ENCODE measurements around the gene GDPD5. TPM values are rescaled to one million over a fixed set of nuclear protein-coding genes. Genes with fewer than 3 reads are reported as not detected.
A peak's percentile ranks its signal among the peaks of the same experiment; 100 is the strongest.

The GDPD5 gene
- polyA plus RNA-seq, 4 donors: 7.4 to 12.2 (median 10.6) TPM

DNA sequence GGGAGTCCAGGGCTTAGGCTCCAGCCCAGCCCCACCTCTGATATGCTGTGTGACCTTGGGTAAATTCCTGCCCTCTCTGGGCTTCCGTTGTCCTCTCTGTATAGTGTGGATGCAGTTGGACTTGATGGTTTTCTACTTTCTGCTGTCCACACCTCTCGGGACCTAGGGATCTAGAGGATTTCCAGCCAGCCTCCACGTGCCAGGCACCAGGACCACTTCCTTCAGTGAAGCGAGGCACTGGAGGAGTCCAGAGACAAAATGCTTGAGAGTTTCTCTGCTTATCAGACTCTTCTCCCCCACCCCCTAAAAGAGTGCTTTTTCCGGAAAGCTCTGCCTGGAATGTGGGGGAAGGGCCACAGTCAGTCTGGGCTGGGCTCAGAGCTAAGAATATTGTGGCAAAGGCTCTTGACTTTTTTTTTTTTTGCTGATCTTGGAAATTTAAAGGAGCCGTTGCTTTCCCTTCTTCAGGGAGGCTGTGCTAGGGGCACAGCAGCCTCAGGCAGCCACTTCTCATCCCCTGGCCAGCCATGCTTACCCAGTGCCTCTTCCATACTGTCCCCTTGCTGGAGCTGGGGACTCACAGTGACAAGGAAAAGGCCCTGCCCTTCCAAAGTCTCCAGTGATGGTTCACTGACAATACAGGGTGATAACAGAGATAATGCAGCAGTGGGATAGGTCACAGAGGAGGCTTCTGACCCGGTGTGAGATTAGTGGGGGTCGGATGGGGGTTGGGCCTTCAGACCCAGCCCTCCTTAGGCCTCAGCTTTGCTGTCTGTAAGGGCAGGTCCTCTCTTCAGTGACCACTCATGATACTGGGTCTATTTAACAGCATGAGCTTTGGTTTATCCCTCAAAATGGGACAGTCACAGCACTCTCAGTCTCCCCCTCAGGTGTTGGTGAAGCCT, 33.5 kb upstream of the GDPD5 start:
- DNase-seq (ENCODE audit: low read depth in 4 of 4, low spot score in 3 of 4): peak in 1 of 4 donors; percentile 55

- no peak for DNase-seq (ENCODE audit: low read depth in 4 of 4, low spot score in 3 of 4)
These were observed 32.1 kb upstream of the GDPD5 start for GRCh38 chr11:75557666-75558494.

DNA sequence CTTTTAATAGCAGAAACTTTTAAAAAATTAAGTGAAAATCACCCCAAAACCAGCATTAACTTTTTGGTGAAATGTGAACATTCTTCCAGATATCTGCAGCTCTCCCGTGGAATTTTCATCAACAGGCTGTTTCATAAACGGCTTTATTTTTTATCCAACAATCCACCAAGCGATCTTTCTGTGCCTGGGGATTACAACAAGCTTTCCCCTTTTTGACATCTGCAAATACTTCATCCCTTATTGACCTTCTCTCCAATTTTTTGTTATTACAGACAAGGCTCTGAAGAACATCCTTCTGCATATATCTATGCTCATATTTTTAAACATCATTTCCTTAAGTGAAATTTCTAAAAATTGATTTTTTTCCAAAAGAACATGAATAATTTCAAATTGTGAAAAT, 30.5 kb upstream of the GDPD5 start:
- DNase-seq (ENCODE audit: low read depth in 4 of 4, low spot score in 3 of 4): no peak

DNA sequence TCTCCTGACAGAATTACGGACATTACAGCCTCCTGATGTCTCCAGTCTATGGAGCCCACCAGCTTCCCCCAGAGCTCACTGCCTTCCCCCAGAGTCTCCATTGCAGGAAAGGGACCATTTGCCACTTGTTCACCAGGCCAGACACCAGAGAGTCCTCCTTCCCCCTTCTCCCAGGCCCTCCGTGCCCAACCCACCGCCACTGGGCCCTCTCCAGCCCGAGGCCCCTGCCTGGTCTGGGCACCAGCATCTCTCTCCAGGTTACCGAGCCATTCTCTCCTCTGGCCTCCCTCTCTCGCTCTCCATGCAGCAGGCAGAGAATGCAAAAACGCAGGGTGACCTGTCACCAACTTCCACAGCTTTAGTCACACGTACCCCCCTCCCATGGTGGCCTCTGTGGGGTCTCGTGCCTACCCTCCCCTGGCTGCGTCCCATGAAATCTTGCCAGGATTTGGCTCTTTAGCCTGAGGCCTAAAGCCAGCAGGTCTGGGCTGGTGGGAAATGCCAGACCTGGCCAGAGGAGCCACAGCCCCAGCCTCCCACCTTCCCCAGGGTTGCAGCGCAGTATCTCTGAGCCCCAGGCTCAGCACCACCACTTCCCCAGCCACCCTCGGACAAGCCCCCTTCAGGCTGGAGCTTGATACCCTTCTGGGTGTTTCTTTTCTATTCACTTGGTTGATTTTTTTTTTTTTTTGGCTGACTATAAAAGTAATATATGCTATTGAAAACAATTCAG, 29.5 kb upstream of the GDPD5 start:
- DNase-seq (ENCODE audit: low read depth in 4 of 4, low spot score in 3 of 4): no peak

GRCh38 chr11:75554258-75555022, 28.7 kb upstream of the GDPD5 start:
- peak; percentile 84 to 87 (median 86) for DNase-seq (ENCODE audit: low read depth in 4 of 4, low spot score in 3 of 4)

DNA sequence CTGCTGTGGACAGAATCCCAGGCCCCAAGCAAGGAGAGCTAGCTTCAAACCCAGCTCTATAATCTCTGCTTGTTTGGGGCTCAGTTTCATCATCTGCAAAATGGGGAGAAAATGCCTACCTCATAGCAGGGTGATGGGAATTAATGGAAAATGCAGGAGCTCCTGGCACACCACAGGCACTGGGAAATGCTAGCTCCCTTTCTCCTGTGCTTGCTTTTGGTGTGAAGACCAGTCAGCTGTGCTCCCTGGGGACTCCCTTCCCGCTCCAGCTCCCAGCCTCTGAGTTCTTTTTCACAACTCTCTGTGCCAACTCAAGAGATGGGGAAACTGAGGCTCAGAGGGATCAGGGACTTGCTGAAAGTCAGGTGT, 28.1 kb upstream of the GDPD5 start:
- DNase-seq (ENCODE audit: low read depth in 4 of 4, low spot score in 3 of 4): no peak

DNA sequence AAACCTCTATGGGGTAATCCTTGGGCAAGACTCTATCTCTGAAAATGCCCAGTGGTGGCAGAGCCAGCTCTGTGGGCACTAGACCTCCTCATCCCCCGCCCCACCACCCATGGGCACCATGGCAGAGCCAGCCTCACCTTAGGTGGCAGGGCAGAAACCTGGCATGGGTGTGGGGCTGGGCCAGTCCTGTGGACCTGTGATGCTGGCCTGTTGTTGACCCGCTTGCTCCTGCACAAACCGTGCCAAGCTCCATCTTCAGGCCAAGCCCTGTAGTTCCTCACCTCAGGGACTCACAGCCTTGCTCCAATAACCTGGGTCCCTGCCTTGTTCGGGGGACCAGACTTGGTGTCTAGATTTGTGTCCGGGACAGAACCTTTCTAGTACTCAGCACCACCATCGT, 27.4 kb upstream of the GDPD5 start:
- no peak for DNase-seq (ENCODE audit: low read depth in 4 of 4, low spot score in 3 of 4)

DNA sequence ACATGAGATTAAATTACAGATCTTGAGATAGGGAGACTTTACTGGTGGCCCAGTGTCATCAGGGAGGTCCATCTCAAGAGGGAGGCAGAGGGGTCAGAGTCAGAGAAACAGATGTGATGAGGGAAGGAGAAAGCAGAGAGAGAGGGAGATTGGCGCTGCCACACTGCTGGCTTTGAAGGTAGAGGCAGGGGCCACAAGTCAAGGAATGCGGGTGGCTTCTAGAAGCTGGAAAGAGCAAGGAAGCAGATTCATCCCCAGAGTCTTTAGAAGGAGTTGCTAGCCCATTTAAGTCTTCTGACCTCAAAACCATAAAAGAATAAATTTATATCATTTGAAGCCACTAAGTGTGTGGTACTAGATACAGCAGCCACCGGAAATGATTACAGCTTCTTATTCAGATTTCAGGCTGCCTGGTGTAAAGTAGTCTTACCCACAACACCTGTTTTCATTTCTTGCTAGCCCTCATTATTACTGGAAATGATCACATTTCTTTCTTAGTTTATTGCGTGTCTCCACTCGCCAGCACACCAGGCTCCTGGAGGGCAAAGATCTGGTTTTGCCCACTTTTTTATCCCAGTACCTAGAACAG, 23.7 kb upstream of the GDPD5 start:
- DNase-seq (ENCODE audit: low read depth in 4 of 4, low spot score in 3 of 4): no peak

DNA sequence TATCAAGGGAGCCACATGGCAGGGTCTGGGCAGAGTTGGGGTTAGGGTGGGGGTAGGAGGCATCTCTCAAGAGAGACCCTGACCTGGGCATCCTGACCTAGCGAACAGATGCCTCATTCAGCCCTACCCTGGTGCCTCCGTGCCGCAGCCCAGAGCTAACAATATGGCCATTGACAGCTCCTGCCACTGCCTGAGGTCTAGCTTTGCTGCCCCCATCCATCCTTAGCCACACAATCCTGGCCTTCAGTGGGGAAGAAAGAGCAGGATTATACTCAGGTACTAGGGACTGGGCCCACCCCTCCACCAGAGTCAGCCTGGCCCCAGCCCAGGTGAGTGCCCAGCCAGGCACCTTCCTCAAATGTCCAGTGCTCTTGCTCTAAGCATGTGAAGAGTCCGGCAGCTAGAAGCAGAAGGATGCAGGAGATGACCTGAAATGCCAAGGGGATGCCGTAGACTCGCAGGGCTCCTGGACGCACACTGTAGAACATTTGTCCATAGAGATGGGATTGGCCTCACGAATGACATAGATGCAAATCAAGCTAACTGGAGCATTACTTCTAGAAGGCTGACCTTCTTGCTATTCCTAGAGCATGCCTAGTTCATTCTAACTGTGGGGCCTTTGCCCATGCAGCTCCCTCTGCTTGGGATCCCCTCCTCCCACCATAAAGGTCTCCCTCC, 23.0 kb upstream of the GDPD5 start:
- no peak for DNase-seq (ENCODE audit: low read depth in 4 of 4, low spot score in 3 of 4)

GRCh38 chr11:75547617-75548058, 21.9 kb upstream of the GDPD5 start:
- DNase-seq (ENCODE audit: low read depth in 4 of 4, low spot score in 3 of 4): no peak

DNA sequence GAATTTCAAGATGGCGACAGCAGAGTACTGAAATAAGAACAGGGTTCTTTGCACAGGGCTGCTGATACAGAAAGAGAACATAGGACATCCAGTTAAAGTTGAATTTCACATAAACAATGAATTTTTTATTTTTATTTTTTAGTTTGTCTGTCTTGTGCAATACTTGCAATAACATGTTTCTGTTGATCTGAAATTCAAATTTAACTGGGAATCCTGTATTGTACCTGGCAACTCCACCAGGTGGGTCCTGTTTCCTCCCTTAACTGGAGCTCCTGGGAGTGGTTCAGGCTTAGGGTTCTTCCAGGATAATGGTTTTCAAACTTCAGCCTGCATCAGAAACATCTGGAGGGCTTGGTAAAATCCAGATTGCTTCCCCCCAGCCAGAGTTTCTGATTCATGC, 21.4 kb upstream of the GDPD5 start:
- no peak for DNase-seq (ENCODE audit: low read depth in 4 of 4, low spot score in 3 of 4)

GRCh38 chr11:75543806-75544205, 18.1 kb upstream of the GDPD5 start:
- no peak for DNase-seq (ENCODE audit: low read depth in 4 of 4, low spot score in 3 of 4)

DNA sequence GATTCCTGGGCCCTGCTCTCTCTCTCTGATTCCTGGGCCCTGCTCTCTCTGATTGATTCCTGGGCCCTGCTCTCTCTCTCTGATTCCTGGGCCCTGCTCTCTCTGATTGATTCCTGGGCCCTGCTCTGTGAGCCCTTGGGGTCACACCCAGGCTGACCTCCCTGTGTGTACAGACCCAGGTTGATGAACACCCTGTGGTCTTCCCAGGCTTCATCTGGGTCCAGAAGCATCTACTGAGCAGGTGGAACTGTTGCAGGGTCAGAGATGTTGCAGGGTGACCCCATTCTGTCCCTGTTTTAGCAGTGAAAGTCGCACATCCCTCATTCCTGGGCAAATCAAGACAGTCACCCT, 16.3 kb upstream of the GDPD5 start:
- no peak for DNase-seq (ENCODE audit: low read depth in 4 of 4, low spot score in 3 of 4)

DNA sequence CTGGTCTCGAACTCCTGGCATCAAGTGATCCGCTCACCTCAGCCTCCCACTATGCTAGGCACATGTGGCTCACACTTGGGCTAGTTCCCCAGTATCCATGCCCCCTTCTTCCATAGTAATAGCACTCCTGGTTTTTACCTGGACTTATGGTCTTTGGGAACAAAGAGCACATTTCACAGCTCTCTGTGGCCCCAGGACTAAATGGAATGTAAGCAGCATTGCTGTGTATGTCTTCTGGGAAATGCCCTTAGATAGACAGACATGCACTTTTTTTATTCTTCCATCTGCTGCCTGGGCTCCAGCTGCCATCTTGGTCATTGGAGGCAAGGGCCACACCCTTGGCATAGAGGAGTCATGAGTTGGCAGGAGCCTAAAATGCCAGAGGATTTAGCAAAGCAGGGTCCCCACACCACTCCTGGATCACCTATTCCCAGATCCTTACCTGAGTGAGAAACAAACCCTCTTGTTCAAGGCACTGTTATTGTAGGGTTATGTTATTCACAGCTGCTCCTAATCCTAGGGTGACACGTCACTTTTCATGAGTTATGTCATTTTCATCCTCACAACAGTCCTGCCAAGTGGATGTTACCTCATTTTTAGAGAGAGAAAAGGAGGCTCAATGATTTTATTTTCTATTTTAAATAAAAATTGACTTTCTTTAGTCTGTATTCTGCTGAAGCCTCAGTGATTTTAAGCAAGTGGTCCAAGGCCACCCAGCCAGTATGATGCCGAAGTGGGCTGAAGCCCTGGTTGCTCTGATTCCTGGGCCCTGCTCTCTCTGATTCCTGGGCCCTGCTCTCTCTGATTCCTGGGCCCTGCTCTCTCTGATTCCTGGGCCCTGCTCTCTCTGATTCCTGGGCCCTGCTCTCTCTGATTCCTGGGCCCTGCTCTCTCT, 15.7 kb upstream of the GDPD5 start:
- no peak for DNase-seq (ENCODE audit: low read depth in 4 of 4, low spot score in 3 of 4)

DNA sequence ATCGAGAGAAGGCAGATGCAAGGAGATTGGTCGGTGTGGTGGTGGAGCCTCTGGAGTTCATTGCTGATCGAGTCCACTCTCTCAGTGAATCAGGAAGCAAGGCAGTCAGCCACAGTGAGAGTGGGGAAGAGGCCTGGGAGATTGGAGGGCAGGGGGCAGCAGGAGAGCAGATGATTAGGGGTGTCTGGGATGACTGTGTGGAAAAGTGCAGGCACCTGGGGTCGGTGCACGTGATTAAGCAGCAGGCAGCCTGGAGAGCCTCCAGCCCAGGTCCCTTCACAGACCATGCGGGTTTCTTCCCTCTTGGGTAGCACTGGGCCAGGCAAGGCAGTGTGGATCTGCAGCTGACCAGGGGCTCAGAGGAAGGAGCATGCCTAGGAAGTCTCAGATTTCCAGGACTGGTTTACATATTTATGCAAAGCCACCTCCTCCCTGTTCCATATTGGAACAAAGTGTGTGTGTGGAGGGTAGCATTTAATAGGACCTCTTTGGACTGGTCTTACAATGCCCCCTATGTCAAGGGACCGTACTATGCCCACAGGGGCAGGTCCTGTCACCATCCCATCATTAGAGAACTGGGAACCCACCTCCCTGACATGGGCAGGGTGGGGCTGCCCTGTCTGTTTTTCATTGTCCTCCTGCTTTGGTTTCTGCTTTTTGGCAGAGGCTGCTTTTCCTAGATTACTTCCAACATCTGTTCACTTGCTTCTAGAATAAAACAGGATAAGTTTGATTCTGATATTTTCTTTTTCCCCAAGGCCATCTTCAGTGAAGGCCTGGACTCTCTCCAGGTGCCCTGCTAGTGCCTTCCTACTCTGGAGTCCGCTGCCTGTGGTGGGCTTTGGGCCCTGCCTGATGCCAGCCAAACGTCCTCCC, 14.0 kb upstream of the GDPD5 start:
- no peak for DNase-seq (ENCODE audit: low read depth in 4 of 4, low spot score in 3 of 4)

DNA sequence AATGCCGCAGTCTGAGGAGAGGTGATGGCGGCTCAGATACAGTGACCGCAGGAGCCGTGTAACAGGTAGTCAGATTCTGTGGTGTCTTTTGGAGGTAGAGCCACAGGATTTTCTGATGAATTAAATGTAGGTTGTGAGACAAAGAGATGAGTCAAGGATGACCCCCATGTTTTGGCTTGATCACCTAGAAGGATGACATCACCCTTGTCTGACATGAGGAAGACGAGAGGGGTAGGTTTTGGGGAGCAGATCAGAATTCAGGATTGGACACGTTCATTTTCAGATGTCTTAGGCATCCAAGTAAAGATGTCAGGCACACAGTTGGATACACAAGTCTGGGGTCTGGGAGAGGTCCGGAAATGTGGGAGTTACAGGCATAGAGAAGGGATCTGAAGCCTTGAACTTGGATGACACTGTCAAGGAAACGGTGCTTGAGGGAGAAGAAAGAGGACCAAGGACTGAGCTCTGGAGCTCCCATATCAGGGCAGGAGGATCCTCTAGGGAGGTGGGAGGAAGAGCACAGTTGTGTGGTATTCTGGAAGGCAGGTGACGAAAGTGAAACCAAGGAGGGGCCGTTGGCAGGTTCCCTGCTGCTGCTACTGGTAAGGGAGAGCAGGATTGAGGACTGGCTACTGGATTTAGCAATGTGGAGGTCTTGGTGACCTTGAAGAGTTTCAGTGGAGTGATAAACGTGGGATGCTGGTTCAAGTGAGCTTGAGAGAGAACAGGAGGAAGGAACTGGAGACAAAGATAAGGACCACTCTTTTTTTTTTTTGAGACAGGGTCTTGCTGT, 12.6 kb upstream of the GDPD5 start:
- no peak for DNase-seq (ENCODE audit: low read depth in 4 of 4, low spot score in 3 of 4)

GRCh38 chr11:75537740-75538139, 12.0 kb upstream of the GDPD5 start:
- DNase-seq (ENCODE audit: low read depth in 4 of 4, low spot score in 3 of 4): no peak
